ENCODE results near the gene SLC12A4.

DNA sequence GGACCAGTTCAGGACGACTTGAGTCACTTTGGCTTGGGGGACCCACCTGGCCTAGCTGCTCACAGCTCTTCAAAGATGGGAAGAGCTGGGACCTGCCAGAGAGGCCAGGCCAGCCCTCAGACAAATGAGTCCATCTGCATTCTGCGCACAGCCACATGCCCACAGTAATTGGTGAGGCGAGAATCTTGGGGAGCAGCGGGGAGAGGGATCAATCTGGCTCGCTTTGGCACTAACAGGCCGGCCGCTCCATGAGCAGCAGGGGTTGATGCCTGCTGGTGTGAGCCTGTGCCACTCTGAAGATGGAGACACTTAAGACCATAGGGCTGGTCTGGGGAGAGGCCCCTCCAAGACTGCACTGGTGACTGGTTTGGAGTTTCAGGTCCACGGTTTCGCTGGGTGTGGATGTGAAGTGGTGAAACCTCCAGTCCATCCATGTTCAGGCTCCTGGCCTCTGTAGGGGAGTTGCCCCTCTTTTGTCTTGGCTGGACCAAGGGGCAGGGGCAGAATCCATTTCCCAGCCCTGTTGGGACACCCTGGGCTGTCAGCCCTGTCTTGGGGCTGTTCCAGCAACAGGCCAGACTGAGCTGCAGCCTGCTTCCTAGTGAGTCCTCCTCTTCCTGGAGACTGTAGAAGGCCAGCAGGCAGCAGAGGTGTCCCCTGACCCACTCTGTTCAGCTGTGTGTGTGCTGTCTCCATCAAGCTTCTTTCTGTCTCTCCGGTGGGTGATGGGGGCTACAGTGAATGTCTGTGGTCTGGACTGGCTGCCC is 44.1 kb downstream of the SLC12A4 start:
- TF ChIP-seq, protein P1, sequence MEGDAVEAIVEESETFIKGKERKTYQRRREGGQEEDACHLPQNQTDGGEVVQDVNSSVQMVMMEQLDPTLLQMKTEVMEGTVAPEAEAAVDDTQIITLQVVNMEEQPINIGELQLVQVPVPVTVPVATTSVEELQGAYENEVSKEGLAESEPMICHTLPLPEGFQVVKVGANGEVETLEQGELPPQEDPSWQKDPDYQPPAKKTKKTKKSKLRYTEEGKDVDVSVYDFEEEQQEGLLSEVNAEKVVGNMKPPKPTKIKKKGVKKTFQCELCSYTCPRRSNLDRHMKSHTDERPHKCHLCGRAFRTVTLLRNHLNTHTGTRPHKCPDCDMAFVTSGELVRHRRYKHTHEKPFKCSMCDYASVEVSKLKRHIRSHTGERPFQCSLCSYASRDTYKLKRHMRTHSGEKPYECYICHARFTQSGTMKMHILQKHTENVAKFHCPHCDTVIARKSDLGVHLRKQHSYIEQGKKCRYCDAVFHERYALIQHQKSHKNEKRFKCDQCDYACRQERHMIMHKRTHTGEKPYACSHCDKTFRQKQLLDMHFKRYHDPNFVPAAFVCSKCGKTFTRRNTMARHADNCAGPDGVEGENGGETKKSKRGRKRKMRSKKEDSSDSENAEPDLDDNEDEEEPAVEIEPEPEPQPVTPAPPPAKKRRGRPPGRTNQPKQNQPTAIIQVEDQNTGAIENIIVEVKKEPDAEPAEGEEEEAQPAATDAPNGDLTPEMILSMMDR (IDR thresholded peaks at IDR 0.05): no peak
- TF ChIP-seq POLR2A (IDR thresholded peaks at IDR 0.05): no peak
